HUDEP-2 (cell line): ENCODE measurements around the gene EIF4E2.
"Not testable (repeated sequence)": the region's sequence is repeated elsewhere in the genome, so short reads cannot be mapped to it uniquely, and the experiment has no call there.

Source experiments
- DNase-seq, 76 experiments: peaks; one replicate each; lab custom pipeline; 2025; ENCODE audit not compliant: unreplicated experiment in 76 of 76; lab: John Stamatoyannopoulos, UW

Gene EIF4E2

DNA sequence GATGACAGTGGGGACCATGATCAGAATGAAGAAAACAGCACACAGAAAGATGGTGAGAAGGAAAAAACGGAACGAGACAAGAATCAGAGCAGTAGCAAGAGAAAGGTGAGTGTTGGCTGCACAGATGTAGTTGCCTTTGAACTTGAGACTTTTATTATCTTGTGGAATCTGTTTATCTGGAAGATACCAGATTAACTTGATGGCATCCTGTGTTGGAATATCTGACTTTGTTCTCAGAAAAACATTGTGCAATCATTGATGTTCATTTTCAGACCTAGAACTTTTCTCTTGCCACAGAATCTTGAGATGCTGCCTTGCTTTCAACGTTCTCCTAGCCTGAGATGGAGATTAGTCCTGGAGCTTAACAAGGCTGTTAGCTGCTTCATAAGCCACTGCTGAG is 5.9 kb downstream of the EIF4E2 start:
- DNase-seq, result no peak

DNA sequence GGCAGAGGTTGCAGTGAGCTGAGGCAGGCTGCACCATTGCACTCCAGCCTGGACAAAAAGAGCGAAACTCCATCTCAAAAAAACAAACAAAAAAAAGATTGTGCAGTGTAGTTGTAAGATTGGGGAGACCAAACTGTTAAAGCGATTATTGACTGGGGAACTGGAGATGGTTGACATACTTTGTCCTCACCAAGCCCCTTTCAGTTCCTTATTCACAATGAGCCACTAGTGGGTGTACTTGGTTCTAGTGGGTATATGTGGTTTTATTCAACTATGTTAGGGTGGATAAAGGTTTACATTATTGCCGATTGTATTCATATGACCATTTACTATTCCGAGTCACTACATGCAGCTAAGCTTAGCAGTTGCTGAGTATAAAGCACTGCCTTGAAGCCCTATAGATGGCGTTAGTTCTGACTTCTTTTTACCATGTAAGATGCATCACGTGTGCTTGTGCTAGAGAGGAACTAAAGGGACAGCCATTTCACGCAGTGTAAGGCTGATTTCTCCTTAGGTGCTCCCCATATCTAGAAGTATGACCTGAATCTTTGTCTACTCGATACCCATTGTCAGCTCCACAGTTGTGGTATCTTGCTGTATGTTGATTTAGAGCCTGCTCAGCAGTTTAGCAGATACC is 12.1 kb downstream of the EIF4E2 start:
- no peak for DNase-seq

DNA sequence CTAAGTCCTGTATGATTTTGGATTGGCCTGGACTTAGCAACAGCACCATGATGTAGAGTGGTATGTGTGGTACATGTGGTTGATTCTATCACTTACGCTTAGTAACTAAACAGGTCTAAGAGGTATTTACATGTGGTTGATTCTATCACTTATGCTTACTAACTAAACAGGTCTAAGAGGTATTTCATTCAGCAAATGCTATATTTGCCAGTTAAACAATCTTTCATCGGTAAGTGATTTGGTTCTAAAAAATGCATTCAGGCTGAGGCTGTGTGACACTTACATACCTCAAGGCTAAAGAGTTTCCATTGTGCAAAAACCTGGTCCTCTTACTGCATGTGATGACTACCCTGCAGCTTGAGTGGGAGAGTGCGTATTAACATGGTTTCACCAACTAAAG is 13.1 kb downstream of the EIF4E2 start:
- DNase-seq, result no peak

DNA sequence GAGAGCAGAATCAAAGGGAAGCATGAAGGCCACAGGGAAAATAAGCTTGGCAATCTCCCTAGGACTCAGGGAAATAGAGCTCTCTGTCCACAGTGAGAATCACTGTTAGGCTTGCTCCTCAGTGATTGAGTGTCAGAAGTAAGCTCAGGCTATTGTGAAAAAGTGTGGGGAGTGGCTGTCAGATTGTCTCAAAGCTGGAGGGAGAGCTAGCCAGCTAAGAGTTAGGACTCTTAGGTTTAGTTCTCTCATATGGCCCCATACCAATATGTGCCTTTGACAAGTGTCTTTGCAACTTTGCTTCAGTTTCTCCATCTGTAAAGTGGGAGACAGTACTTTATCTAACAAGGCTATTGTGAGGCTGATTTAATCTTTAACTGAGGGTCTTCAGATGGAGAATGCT is 17.2 kb downstream of the EIF4E2 start:
- peak in 7 of 76 experiments; percentile 6 to 56 (median 18) for DNase-seq

DNA sequence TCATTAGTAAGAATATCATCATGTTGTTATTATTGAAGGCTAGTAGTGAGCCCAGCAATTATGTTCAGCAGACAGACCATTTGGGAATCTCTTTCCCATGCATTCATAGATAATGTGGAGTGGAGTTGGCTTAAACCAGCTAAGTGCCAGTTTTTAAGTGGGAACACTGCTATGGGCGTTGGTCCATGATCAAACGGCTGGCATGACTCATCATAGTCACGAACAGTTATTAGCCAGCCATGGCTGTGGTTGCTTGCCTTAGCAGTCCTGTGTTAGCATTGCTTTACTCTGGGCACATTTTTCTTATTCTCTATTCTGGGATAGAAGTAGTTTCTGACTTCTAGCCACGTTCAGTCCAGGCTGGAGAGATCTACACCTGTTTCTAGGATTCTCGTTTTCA is 17.7 kb downstream of the EIF4E2 start:
- peak in 68 of 76 experiments; percentile 9 to 77 (median 44) for DNase-seq

DNA sequence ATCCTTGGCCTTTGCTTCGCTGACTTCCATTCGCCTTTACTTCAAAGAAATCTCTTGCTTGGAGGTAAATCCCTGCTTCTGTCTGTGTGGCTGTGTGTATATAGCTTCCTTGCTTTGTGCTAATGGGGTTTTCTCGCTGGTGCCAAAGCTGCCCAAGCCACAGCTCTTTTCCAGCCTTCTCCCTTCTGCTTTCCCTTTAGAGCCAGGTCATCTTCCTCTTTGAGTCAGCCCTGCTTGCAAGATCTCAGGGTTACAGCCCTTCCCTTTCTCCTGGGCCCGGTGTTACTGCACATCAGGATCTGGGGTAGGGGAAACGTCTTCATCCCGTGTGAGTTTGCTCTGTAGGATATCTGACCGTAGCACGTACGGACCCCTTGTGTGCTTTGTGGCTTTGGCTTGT is 19.1 kb downstream of the EIF4E2 start:
- DNase-seq, result no peak

DNA sequence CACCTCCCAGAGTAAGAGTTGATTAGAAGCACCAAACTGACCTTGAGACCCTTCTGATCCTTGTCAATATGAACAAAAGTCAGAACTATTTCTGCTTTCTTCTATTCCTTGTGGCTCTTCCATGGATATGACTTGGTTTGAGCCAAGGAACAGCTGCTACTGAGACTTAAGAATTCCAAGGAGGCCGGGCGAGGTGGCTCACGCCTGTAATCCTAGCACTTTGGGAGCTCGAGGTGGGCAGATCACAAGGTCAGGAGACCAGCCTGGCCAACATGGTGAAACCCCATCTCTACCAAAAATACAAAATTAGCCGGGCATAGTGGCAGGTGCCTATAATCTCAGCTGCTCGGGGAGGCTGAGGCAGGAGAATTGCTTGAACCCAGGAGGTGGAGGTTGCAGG is 20.0 kb downstream of the EIF4E2 start:
- not testable (repeated sequence) for DNase-seq

DNA sequence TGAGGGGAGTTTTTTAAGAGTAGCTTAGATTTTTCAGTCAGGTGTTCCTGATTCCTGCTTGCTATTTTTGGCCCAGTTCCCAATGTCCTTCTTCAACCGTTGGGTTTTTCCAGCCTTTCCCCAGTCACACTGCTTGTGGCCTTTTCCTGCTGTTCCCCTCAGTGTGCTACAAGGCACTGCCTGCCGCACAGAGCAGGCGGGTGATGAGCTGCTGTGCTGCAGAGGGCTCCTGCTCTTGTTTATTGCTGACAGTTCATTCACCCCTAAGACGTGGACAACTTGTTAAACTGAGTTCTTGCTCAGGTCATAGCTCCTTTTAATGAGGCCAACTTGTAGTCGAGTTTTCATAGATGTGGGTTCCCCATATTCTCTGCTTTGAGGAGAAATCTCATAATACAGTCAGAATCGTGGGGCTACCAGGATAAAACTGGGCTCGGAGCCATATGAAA is 20.6 kb downstream of the EIF4E2 start:
- no peak for DNase-seq

DNA sequence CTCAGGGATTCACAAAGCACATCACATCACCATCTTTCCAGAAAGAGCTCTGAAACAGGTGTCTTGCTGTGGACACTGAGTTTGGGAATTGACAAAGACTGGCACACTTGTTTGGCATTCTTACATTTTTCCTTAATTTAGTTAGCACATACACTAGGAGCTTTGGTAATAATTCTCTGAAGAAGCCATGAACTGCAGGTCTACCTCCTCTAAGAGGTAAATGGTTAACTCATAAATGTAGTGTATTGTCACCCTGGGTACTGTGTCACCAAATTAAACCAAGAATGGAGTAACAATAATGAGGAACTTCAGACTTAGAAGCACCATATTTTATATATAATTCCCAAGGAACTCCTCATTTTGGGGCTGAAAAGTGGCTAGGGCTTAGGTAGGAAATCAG is 22.6 kb downstream of the EIF4E2 start:
- DNase-seq, result no peak

DNA sequence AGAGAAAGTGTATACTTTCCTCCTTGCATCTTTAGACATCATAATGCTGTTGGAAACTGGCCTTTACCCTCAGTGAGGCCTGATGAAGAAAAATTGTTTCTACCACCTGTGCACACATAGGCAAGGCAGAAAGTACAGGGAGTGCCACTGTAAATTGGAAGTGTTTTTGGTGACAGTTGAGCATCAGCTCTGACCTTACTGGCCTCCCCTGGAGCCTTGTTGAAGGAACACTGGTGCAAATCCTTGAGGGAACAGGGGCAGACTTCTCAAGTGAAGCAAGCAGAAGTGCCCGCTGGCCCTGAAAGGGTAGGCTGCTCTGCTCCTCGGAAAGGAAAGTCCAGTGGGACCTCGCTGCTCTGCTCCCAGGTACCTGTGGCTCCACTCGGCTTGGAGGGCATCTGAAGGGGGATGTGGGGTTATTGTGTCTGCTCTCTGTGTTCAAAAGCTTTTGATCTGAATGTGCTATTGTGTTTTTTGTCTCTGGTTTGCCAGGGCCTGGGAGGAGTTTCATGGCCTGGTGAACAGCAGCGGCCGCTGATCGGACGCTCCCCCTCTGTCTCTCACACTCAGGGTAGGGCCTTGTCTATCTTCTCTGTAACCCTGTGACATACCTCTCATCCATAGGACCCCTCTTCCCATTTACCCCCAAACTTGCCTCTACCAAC is 23.4 kb downstream of the EIF4E2 start:
- no peak for DNase-seq

DNA sequence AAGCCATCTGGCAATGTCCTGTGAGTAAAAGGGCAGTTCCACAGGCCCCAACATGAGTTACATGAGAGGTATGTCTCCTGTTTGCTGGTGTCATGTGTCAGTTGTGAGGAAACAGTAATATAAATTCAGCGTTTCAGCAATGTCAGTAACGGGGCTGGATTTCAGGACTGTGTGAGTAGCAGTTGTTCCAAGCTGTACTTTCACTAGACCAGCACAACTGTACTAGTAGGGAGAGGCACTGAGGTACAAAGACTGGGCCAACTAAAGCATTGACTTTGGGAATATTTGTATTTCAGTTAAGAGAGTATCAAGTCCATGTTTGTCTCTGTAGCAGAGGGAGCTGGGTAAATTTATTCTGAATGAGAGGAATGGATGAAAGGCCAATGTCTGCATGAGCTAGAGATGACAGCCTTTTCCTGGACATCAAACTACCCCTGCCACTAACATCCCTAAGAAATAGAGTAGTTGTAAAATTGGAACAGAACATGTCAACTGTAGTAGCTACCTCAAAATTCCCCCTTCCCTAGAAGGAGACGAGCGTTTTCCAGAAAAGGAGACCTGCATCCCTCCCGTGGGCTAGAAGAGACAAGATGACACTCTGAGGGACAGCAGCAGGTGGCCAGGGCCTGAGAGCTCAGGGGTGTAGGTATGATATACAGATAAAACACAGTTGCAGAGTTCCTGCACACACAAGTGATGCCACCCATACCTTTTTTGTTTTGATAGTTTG is 24.4 kb downstream of the EIF4E2 start:
- DNase-seq, result no peak

DNA sequence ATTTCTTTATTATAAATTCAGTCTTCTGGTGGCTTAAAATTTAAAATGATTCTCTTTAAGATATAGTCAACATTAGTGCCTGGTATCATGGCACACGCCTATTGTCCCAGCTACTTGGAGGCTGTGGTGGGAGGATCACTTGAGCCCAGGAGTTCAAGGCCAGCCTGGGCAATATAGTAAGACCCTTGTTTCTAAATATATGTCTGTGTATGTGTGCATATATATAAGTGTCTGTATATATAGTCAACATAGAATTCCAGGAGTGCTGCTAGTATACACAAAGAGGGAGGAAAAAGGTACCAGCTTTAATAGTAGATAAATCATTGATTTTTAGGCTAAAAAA is 24.9 kb downstream of the EIF4E2 start:
- DNase-seq, result no peak

DNA sequence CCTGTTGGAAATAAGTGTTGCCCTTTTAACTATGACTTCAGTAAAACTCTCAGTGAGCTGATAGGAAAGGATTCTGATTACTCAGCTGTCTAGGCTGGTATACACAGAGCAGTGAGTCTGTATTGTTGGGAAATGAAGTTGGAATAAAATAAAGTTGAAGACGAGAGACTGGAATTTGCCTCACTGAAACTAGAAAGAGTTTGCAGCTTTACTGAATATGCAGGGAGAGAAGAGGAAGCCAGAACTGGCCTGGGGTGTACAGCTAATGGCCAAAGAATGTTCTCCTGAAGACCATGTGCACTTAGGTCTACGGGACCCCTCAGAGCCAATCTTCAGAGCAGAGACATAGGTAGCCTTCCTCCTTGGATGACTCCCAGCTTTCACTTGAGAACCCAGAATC is 26.5 kb downstream of the EIF4E2 start:
- no peak for DNase-seq

DNA sequence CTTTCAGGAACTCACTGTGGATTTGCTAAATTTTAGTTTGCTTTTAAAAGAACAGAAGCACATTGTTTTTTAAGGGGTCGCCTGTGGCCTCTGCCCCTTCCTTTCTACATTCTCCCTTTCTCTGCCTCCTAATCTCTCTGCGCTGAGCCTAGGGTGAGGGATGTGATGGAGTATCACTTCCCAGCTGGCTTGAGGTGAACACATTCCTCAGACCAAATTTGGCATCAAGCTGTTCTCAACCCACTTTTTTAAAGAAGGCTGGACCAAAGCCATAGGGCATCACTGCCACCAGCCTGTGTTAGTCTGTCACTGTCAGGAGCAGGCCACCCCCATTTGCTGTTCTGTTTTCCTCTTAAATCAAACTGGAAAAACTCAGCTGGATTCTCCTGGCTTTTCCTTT is 27.4 kb downstream of the EIF4E2 start:
- no peak for DNase-seq

DNA sequence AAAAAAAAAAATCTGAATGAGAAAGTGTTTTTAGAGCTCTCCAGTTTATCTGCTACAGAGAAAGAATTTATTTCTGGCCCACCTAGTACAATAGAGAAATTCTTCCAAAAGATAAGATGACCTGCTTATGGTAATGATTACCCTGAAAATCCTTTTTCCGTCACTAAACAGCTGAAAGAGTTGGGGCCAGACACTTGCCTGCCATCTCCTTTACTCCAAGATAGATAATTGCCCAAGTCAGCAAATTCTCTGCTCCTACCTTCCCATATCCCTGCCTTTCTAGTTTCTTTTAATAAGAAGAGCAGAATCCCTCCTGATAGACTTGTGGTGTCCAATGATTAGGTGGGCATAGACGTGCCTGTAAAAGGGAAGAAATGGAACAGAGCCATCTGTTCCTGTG is 28.1 kb downstream of the EIF4E2 start:
- DNase-seq, result no peak

DNA sequence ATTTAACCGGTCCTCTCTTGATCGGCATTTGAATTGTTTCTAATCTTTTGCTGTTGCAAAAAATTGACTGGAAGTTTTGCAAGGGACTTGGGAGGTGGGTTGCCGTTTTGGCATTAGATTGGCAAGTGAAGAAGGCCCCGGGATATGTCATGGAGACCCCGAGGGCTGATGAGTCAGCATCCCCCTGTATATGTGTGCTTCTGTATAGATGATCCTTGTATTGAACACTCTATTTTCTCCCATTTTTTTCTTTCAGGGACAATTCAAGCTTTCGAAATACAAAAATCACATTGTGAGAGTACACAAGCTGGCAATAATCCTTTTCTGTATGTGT is 30.1 kb downstream of the EIF4E2 start:
- DNase-seq, result no peak

DNA sequence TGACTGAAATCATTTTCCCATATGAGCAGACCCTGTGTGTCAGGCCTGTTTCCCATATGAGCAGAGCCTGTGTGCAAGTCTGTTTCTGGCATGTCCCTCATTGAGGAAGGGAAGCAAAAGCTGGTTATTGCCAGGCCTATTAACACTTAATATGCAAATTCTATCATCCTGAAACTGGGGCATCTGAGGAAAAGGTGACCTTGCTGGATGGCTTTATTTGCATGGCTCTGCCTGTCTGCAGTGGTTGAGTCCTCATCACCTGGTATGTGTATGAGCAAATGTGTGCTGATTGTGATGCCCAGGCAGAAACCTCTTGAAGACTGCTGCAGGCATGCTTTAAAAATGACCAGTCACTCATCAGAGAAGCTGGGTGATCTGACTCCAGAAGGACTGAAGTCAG is 31.2 kb downstream of the EIF4E2 start:
- DNase-seq, result no peak

DNA sequence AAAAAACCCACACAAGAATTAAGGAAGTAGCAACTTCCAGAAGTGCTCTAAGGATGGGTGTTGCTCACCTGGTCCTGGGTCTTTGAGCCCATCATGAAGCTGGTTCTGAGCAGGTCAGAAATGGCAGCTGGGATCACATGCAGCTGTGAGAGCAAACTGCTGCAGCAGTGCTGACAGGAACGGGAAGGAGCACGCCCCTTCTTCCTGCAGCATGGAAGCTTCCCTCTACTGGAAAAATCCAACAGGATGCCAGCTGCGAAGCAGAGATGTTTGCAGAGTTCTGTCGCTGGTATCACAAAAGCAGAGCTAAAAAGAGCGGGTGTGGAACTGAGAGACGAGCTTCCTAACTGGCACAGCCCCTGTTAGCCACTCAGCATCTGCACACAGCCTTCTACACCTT is 33.7 kb downstream of the EIF4E2 start:
- DNase-seq, result no peak

DNA sequence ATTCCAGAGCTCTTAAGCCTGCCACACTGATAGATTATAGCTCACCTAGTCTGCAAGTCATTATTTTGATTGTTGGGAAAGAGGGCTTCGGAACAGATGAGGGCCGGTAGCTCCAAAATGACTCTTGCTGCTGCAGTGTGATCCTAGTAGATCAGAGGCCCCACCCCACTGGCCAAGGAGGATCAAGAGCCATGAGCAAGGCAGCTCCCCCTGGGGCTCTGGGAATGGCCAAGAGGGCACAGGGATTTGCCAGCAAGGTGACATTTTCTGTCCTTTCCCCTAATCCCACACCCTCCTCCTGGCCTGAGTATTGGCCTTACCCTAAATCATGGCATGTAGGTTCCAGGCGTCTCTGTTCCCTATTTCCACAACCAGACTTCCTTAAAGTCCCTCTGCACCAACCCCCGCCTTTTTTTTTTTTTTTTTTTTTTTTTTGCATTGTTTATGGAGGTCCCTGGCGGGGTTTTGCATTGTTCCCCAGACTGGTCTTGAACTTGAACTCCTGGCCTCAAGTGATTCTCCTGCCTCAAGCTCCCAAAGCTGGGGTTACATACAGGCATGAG is 36.5 kb downstream of the EIF4E2 start:
- no peak for DNase-seq

DNA sequence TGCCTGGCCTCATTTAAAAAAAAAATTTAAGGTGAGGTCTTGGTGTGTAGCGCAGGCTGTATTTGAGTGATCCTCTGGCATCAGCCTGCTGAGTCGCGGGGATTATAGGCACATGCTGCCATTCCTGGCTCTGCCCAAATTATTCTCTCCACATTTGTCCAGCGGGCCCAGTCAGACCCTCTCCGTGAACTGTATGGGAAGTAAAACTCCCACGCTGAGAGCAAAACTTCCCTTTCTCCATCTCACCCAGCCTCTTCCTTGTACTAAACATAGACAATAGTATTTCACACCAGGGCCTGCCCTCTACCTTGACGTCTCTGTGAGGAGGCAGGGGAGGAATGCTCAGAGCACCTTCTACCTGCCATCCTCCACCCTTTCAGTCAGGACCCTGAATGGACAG is 37.0 kb downstream of the EIF4E2 start:
- DNase-seq, result no peak

DNA sequence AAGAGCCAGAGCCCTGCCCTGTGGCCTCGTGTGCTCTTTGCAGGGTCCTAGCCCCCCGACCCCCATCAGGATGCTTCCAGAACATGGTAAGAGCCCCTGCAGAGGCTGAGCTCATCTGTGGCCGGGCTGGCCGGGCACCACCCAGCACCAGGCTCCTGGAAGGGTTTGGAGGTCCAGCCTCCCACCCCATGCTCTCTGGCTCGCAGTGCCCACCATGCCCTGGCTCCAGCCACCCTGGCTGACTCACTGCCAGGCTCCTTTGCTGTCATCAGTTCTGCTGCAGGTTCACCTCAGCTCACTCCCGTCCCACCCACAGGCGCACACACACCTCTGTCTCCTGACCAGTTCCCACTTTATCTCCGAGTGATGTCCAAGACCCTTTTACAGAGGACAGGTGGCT is 37.5 kb downstream of the EIF4E2 start:
- no peak for DNase-seq
